ENCODE data around the gene COA1.

Gene COA1

DNA sequence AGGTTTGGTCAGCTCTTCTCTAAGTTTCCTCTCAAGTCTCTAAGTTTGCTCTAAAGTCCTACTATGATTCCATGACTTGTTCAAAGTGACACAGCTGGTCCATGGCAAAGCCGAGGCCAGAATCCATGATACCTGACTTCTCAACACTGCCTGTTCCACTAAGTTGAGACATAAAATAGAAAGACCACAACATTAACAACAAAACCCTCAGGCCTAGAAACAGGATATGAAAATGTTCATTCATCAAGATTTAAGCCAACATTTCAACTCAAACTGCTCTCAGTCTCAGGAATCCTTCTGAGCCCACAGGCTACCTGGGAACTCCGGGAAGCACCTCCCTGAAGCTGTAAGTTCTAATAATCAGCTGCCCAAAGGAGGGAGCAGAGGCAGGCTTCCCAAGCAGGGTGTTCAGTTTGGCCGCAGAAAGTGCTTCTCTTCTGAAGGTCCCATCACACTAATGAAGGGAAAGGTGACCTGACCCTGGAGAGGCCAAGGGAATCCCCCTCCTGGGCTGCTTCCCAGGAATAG, 83.6 kb downstream of the COA1 start:
- no peak overlapping the region for H3K4me3 ChIP-seq (ENCODE audit: low read depth, low read length)
- no peak for TF ChIP-seq CTCF (conservative IDR thresholded peaks at IDR 0.05; ENCODE audit: low read depth, low read length)
- no peak for DNase-seq (ENCODE audit: low read depth)

- DNase-seq (ENCODE audit: low read depth), result no peak
- no peak overlapping the region for H3K4me3 ChIP-seq (ENCODE audit: low read depth, low read length)
- TF ChIP-seq CTCF (conservative IDR thresholded peaks at IDR 0.05; ENCODE audit: low read depth, low read length), result no peak
Measured at GRCh38 chr7:43643846-43644245, 85.5 kb downstream of the COA1 start.

GRCh38 chr7:43642897-43643630, 86.3 kb downstream of the COA1 start:
- TF ChIP-seq CTCF (conservative IDR thresholded peaks at IDR 0.05; ENCODE audit: low read depth, low read length), result no peak
- DNase-seq (ENCODE audit: low read depth), result no peak
- no peak overlapping the region for H3K4me3 ChIP-seq (ENCODE audit: low read depth, low read length)

- no peak for DNase-seq (ENCODE audit: low read depth)
- no peak overlapping the region for H3K4me3 ChIP-seq (ENCODE audit: low read depth, low read length)
- TF ChIP-seq CTCF (conservative IDR thresholded peaks at IDR 0.05; ENCODE audit: low read depth, low read length), result no peak
Measured at GRCh38 chr7:43640679-43641078, 88.6 kb downstream of the COA1 start.

DNA sequence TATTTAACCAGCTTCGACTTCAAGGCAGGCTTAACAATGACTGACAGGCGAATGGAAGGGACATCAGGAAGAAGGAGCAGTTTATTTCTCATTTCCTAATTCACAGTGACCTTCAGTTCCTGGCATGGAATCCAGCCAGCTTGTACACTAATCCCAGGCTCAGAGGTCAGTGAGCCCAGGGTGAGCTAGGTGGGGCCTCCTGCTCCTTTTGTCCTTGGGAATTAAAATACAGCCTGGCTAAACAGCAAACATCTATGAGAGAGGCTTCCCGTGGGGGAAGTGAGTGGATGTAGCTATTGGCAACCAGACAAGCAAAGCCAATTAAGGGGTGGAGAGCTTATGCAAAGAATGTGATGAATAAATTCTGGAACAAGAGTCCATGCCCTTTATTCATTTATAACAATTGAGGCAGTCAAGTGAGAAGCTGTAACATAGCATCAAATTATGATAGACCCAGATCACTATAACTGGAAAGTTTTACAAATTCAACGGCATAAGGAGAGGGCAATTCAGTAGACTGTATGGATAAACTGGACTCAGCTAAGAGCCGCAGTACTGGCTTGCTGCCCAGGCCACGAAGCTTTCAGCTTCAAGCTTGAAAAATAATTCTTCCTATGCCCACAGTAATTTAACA, 89.3 kb downstream of the COA1 start:
- TF ChIP-seq CTCF (conservative IDR thresholded peaks at IDR 0.05; ENCODE audit: low read depth, low read length), result no peak
- DNase-seq (ENCODE audit: low read depth), result peak; percentile 91
- no peak overlapping the region for H3K4me3 ChIP-seq (ENCODE audit: low read depth, low read length)

DNA sequence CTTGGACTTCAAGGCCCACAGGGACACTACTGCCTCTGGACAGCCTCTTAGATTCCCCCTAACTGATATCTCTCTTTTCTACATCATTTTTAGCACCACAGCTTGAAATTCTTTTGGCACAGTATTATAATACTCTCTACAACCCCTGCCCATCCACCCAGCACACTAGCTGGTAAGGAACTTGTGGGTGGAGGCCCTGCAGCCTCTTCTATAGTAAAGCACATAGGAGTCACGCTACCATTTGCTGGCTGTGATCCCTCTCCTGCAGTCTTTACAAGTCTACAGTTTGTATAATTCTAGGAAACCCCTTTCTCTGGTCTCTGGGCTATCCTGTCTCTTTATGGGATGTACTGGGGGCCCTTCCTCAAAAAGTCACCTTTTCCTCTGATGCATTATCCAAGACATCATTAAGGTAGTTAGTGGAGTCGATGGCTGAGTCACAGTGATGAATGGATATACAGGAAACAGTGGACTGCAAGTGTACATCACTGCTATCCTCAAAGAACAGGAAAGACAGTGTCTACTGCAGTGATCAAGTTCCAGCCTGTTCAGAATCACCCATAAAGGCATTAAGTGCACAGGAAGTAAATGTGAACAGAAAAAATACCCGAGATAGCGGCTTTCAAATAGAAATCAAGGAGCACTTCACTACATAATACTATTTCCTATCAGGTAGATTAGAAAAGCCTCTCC, 92.1 kb downstream of the COA1 start:
- no peak overlapping the region for H3K4me3 ChIP-seq (ENCODE audit: low read depth, low read length)
- peak; percentile 33 for DNase-seq (ENCODE audit: low read depth)
- TF ChIP-seq CTCF (conservative IDR thresholded peaks at IDR 0.05; ENCODE audit: low read depth, low read length), result no peak

Data from choroid plexus epithelial cell (primary cell).